Stimulated activated naive CD8-positive, alpha-beta T cell treated with anti-CD3 and anti-CD28 coated beads, Interleukin-15, amount 100 ng/mL, for 72 hours (primary cell): ENCODE data around the gene PLK1.
A peak's percentile ranks its signal among the peaks of the same experiment; 100 is the strongest.
"Not testable (repeated sequence)": the region's sequence is repeated elsewhere in the genome, so short reads cannot be mapped to it uniquely, and the experiment has no call there.

Source experiments
- ATAC-seq: fragments of 150-1000 bp; cut with Tn5 transposase; 2 replicates; pipeline ENCODE4 v1.10.0; 2021; ENCODE audit warnings: mild to moderate bottlenecking, moderate library complexity
- DNase-seq, 2 donors: peaks; one replicate each; pipeline ENCODE4 v3.0.0; 2021 to 2022
- H3K27ac Mint-ChIP-seq, 2 donors: one replicate each; pipeline ENCODE4 v1.8.0; 2022; ENCODE audit warnings: mild to moderate bottlenecking in 2 of 2, mixed read lengths in 2 of 2, moderate library complexity in 2 of 2
- H3K27me3 Mint-ChIP-seq: one replicate; pipeline ENCODE4 v1.8.0; 2022; ENCODE audit warnings: mixed read lengths
- H3K4me1 Mint-ChIP-seq: one replicate; pipeline ENCODE4 v1.8.0; 2022; ENCODE audit warnings: mild to moderate bottlenecking, mixed read lengths
- H3K4me3 Mint-ChIP-seq, 2 donors: one replicate each; pipeline ENCODE4 v1.8.0; 2022; ENCODE audit warnings: mild to moderate bottlenecking in 2 of 2, mixed read lengths in 2 of 2, moderate library complexity in 1 of 2
- H3K9me3 Mint-ChIP-seq, 2 donors: one replicate each; pipeline ENCODE4 v1.8.0; 2022; ENCODE audit warnings: mixed read lengths in 2 of 2

The PLK1 gene

GRCh38 chr16:23678430-23679273 is at the start of gene PLK1:
TSS of gene PLK1 (plus strand) at chr16:23678889. CDS start at chr16:23678933, 44 bp downstream.
- Mint-ChIP-seq H3K4me1 (peaks cover 28% of the 10 kb centered on the region), H3K27me3 (no peaks in the 10 kb centered on the region), H3K9me3 (no peaks in the 10 kb centered on the region), H3K27ac (peak within 1 kb of the TSS; percentile 91 to 97), H3K4me3 (peak within 1 kb of the TSS; percentile 95 to 97)
- ATAC-seq (peak; percentile 97), DNase-seq (peak; percentile 78 to 85)

GRCh38 chr16:23629516-23629915 is 49.2 kb upstream of the PLK1 start:
- Mint-ChIP-seq H3K27me3 (no peaks in the 10 kb centered on the region), H3K9me3 (no peaks in the 10 kb centered on the region), H3K4me1 (peaks cover 24% of the 10 kb centered on the region), H3K27ac (no peak overlapping the region), H3K4me3 (no peak overlapping the region)
- DNase-seq (no peak), ATAC-seq (no peak)

- H3K4me1 Mint-ChIP-seq: peaks cover 24% of the 10 kb centered on the region
- not testable (repeated sequence) for H3K27me3 Mint-ChIP-seq, H3K4me3 Mint-ChIP-seq, H3K9me3 Mint-ChIP-seq, ATAC-seq, DNase-seq
- H3K27ac Mint-ChIP-seq: peak overlapping the region in 1 of 2 donors; percentile 15
Measured at GRCh38 chr16:23631874-23632273, 46.8 kb upstream of the PLK1 start.

GRCh38 chr16:23634461-23635036 is 44.1 kb upstream of the PLK1 start:
- no peak overlapping the region for H3K27ac Mint-ChIP-seq
- peaks cover 20% of the 10 kb centered on the region for H3K4me1 Mint-ChIP-seq
- H3K9me3 Mint-ChIP-seq: no peaks in the 10 kb centered on the region
- DNase-seq: no peak
- no peak for ATAC-seq
- H3K27me3 Mint-ChIP-seq: no peaks in the 10 kb centered on the region
- no peak overlapping the region for H3K4me3 Mint-ChIP-seq

GRCh38 chr16:23635958-23636357 is 42.7 kb upstream of the PLK1 start:
- no peaks in the 10 kb centered on the region for H3K27me3 Mint-ChIP-seq
- no peak for ATAC-seq

GRCh38 chr16:23640615-23640930 is 38.1 kb upstream of the PLK1 start:
- H3K9me3 Mint-ChIP-seq: no peaks in the 10 kb centered on the region
- peaks cover 24% of the 10 kb centered on the region for H3K4me1 Mint-ChIP-seq
- ATAC-seq: no peak
- peak overlapping the region; percentile 96 to 98 for H3K27ac Mint-ChIP-seq
- H3K4me3 Mint-ChIP-seq: peak overlapping the region; percentile 91 to 99
- H3K27me3 Mint-ChIP-seq: no peaks in the 10 kb centered on the region
- DNase-seq: no peak

More at GRCh38 chr16:23635958-23636357, 42.7 kb upstream of the PLK1 start:
- H3K27ac Mint-ChIP-seq: no peak overlapping the region
- no peaks in the 10 kb centered on the region for H3K9me3 Mint-ChIP-seq
- peaks cover 26% of the 10 kb centered on the region for H3K4me1 Mint-ChIP-seq
- no peak for DNase-seq
- no peak overlapping the region for H3K4me3 Mint-ChIP-seq

- Mint-ChIP-seq H3K4me1 (peaks cover 29% of the 10 kb centered on the region), H3K27me3 (no peaks in the 10 kb centered on the region), H3K9me3 (no peaks in the 10 kb centered on the region), H3K27ac (peak within 1 kb of the TSS; percentile 96 to 98), H3K4me3 (peak within 1 kb of the TSS; percentile 91 to 99)
- DNase-seq (peak; percentile 80 to 90), ATAC-seq (peak; percentile 100)
Measured at GRCh38 chr16:23640931-23641765, 37.5 kb upstream of the PLK1 start, which contains the start of the genes DCTN5 and PALB2. TSS of gene DCTN5 (plus strand) at chr16:23641466. CDS start at chr16:23641543, 77 bp downstream. TSS of gene PALB2 (minus strand) at chr16:23641310. CDS start at chr16:23641157, 153 bp downstream.

GRCh38 chr16:23642246-23642774 is 36.4 kb upstream of the PLK1 start:
- H3K4me1 Mint-ChIP-seq: peaks cover 34% of the 10 kb centered on the region
- H3K27ac Mint-ChIP-seq: peak overlapping the region; percentile 96 to 98
- H3K4me3 Mint-ChIP-seq: peak overlapping the region; percentile 91 to 99
- DNase-seq: no peak
- no peak for ATAC-seq
- no peaks in the 10 kb centered on the region for H3K27me3 Mint-ChIP-seq
- no peaks in the 10 kb centered on the region for H3K9me3 Mint-ChIP-seq

GRCh38 chr16:23650674-23651416 is 27.8 kb upstream of the PLK1 start:
- DNase-seq (no peak), ATAC-seq (no peak)
- peak overlapping the region in 1 of 2 donors; percentile 94 for H3K27ac Mint-ChIP-seq
- no peaks in the 10 kb centered on the region for H3K27me3 Mint-ChIP-seq
- no peaks in the 10 kb centered on the region for H3K9me3 Mint-ChIP-seq
- peaks cover 44% of the 10 kb centered on the region for H3K4me1 Mint-ChIP-seq
- H3K4me3 Mint-ChIP-seq: no peak overlapping the region

- peak; percentile 56 for ATAC-seq
- H3K4me3 Mint-ChIP-seq: no peak overlapping the region
- H3K4me1 Mint-ChIP-seq: peaks cover 36% of the 10 kb centered on the region
- H3K9me3 Mint-ChIP-seq: no peaks in the 10 kb centered on the region
- no peak for DNase-seq
- no peaks in the 10 kb centered on the region for H3K27me3 Mint-ChIP-seq
- peak overlapping the region in 1 of 2 donors; percentile 41 for H3K27ac Mint-ChIP-seq
Measured at GRCh38 chr16:23651943-23652468, 26.7 kb upstream of the PLK1 start.

- Mint-ChIP-seq H3K27ac (no peak overlapping the region), H3K27me3 (no peaks in the 10 kb centered on the region), H3K9me3 (no peaks in the 10 kb centered on the region), H3K4me3 (no peak overlapping the region), H3K4me1 (peaks cover 5% of the 10 kb centered on the region)
- DNase-seq (no peak), ATAC-seq (no peak)
Measured at GRCh38 chr16:23663918-23664317, 14.8 kb upstream of the PLK1 start.

- H3K27me3 Mint-ChIP-seq: no peaks in the 10 kb centered on the region
- no peaks in the 10 kb centered on the region for H3K9me3 Mint-ChIP-seq
- DNase-seq (no peak), ATAC-seq (no peak)
- no peak overlapping the region for H3K4me3 Mint-ChIP-seq
- H3K4me1 Mint-ChIP-seq: peaks cover 26% of the 10 kb centered on the region
- no peak overlapping the region for H3K27ac Mint-ChIP-seq
Measured at GRCh38 chr16:23666571-23667354, 11.9 kb upstream of the PLK1 start.

- DNase-seq: no peak
- H3K4me1 Mint-ChIP-seq: peaks cover 26% of the 10 kb centered on the region
- H3K4me3 Mint-ChIP-seq: no peak overlapping the region
- H3K27me3 Mint-ChIP-seq: no peaks in the 10 kb centered on the region
- ATAC-seq: no peak
- no peaks in the 10 kb centered on the region for H3K9me3 Mint-ChIP-seq
- H3K27ac Mint-ChIP-seq: no peak overlapping the region
Measured at GRCh38 chr16:23667355-23667659, 11.4 kb upstream of the PLK1 start.

- H3K27ac Mint-ChIP-seq: no peak overlapping the region
- no peak for DNase-seq
- no peaks in the 10 kb centered on the region for H3K9me3 Mint-ChIP-seq
- ATAC-seq: no peak
- H3K4me1 Mint-ChIP-seq: peaks cover 26% of the 10 kb centered on the region
- H3K27me3 Mint-ChIP-seq: no peaks in the 10 kb centered on the region
- no peak overlapping the region for H3K4me3 Mint-ChIP-seq
Measured at GRCh38 chr16:23668225-23668624, 10.5 kb upstream of the PLK1 start.
